Medulla oblongata (tissue), 1 donor: Measurements from ENCODE around the gene SPI1.

Experiments used
- DNase-seq: peaks from one replicate; pipeline ENCODE4 v3.0.0-alpha.2; 2015; ENCODE audit errors: extremely low spot score

Gene SPI1

GRCh38 chr11:47406896-47407745, 28.8 kb upstream of the SPI1 start:
- peak; percentile 40 for DNase-seq

DNA sequence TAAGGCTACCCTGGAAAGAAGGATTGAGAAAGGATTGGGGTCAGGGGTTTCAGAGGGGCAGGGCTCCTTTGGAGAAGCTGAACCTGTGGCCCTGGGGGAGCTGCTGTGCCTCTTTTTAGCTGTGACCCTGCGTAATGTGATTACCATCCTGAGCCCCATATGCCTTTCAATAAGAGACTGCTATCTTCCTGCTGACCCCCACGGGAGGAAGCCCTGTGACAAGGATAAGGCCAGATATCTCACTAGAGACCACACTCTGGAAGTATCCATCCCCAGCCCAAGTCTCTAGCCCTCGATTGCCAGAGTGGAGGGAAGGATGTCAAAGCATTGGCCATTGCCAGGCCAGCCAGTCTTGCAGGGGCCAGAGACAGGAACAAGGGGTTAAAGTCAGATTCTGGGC, 25.2 kb upstream of the SPI1 start:
- no peak for DNase-seq

GRCh38 chr11:47403135-47403534, 24.8 kb upstream of the SPI1 start:
- no peak for DNase-seq

DNA sequence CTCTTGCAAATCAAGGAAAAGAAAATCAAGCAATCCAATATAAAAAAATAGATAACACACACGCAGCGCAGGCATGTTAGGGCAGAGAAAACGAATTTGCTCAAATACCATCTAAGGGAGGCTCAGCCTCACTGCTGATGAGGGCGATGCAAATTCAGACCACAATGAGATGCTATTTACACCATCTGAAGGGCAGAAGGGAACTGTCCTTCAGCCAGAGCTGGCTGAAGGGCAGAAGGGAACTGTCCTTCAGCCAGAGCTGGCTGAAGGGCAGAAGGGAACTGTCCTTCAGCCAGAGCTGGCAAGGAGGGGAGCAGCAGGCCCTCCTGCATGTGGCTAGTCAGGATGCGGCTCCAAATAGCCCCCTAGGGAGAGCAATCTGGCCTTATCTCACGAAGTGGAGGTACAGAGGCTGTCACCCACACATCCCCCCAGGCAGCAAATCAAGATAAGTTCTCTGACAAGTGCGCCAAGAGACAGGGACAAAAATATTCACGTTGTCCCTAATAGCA, 22.5 kb upstream of the SPI1 start:
- no peak for DNase-seq

DNA sequence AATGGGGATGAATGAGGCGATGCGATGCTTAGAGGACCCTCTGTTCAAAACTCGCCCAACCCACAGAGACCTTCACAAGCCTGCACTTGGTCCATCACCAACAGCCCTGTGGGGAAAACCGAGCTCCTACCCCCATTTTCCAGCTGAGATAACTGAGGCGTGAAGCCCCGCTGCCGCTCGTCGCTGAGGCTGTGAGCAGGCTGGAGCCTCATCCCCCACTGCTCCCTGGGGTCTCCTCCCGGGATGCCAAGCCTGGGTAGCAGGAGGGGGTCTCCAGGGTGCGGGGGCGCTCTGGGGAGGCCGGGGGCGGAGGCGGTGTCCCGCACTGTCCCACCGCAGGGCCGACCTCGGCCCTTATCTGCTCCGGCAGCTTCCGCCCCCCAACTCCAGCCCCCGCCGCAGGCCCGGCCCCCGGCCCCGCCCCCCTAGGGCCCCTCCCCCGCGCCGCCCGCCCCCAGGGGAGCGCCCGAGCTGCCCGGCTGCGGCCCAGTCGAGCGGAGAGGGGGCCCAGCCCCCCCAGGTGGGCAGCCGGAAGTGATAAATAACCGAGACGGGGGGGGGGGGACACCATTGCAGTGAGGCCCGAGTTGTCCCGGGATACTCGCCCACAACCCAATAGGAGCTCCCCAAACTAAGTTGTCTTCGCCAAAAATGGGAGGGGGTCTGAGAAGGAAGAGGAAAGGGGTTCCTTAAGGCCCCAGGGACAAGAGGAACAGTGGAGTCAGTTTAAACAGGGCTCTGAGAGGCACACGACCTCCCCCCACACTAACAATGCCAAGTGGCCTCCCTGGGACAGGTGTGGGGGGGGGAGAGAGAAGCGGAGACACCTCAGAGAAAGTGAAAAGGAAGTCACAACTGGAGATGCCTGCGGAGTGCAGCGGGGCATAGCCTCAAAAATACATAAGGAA, 21.8 kb upstream of the SPI1 start:
- no peak for DNase-seq

DNA sequence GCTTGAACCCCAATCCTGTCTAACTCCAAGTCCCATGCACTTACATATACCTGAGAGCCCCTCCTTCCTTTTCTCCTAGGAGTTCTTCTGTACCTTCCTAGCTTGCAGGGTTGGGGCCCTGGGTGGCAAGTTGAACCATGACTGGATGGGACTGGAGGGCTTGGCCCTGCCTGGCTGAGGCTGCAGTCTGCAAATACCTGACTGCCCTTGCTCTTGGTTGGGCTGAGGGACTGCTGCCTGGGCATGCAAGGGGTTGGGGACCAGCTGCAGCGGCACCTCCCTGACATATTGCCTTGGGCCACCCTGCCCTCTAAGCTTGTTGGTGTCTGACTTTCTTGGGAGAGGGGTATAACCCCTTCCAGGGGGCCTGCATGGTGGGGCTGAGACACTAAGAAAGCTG, 20.2 kb upstream of the SPI1 start:
- no peak for DNase-seq

- DNase-seq: no peak
Measured at GRCh38 chr11:47398011-47398410, 19.7 kb upstream of the SPI1 start.

DNA sequence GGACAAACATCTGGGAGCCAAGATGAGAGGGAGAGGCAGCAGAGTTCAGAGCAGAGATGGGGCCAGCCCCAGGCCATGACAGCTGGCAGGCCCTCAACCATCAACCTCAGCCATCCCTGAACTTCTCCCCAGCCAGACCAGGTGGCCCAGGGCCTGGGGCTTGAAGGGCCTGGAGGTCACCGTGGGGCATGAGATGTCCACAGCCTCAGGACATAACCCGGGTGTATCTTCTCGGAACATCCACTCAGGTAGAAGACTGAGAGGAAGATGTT, 17.6 kb upstream of the SPI1 start:
- DNase-seq: no peak

DNA sequence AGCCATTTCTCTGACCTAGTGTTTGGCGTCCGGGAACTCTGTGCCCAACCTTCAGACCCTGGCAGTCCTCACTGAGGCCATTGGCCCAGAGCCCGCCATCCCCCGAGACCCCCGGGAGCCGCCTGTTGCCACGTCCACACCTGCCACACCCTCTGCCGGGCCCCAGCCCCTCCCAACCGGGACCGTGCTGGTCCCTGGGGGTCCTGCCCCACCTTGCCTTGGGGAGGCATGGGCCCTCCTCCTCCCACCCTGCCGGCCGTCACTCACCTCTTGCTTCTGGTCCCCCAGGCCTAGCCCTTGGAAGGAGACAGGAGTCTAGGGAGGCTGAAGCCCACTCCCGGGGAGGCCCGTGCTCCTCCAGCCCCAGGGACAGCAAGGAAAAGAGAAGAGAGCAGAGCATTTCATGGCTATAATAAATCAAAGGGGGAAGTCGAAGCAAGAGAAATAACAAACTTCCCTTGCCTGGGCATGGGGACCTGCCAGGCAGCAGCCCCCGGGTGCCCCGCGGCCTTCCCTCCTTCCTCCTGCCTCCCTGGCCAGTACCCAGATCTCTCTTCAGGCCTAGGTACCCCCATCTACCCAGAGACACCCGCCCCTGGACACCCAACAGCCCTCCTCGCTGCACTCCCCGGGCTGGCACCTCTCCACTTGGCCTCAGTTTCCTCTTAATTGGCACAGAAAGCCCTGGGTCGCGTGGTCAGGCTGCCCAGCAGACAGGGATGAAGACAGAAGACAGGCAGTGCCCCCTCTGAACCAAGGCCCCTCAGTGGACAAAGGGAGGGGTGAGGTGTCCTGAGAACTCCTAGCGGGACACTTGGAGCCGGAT, 17.1 kb upstream of the SPI1 start:
- DNase-seq: no peak

- peak; percentile 48 for DNase-seq
Measured at GRCh38 chr11:47394322-47395222, 16.2 kb upstream of the SPI1 start.

GRCh38 chr11:47394050-47394321, 15.6 kb upstream of the SPI1 start:
- DNase-seq: no peak

GRCh38 chr11:47393163-47394049, 15.1 kb upstream of the SPI1 start:
- DNase-seq: peak; percentile 56

GRCh38 chr11:47392546-47393162, 14.3 kb upstream of the SPI1 start:
- DNase-seq: peak; percentile 56

DNA sequence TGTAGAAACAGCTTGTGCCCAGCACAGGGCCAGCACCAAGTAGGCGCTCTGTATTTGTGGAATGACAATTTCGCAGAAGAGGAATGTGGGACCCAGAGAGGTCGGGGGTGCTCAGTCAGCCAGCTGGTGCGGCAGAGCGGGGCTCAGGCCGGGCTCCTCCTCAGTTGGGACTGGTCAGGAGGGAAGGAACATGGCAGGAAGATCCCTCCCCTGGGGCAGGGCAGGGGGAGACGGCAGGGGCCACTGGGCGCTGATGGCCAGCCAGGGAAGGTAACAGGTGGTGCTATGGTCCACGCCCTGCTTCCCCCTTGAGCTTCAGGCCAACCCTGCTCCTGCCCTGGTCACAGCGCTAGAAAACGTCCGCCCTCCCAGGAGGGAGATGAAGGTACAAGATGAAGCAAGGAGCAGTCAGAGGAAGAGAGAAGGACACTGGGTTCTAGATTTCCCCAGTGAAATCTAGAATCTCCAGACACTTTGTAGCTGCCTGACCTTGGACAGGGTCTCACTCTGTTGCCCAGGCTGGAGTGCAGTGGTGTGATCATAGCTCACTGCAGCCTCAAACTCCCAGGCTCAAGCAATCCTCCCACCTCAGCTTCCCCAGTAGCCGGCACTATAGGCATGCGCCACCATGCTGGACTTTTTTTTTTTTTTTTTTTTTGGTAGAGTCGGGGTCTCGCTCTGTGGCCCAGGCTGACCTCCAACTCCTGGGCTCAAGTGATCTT, 13.5 kb upstream of the SPI1 start:
- DNase-seq: no peak

- DNase-seq: peak; percentile 55
Measured at GRCh38 chr11:47391077-47391583, 12.8 kb upstream of the SPI1 start.

DNA sequence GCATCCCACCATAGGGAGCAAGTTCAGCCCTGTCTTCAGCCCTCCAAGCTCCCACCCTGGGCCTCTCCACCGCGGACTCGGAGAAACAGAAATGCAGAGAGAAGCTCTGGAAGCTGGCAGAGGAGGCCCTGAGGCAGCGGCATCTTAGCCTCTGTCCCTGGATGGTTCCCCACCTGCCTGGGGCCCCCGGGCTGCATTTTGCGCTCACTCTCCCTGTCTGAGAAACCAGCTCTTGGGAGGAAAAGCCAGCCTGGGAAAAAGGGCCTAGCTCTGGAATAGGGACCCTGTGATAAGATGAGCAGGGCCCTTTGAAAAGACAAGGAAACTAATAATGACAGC, 12.0 kb upstream of the SPI1 start:
- no peak for DNase-seq

- DNase-seq: no peak
Measured at GRCh38 chr11:47389577-47390421, 11.5 kb upstream of the SPI1 start.
